ENCODE results near the gene OSBPL6. TPM values are rescaled to one million over a fixed set of nuclear protein-coding genes. Genes with fewer than 3 reads are reported as not detected.
"Not testable (repeated sequence)": the region's sequence is repeated elsewhere in the genome, so short reads cannot be mapped to it uniquely, and the experiment has no call there.

The OSBPL6 gene
- total RNA-seq, 2 experiments from 2014 or later = 2.5 to 3.3 TPM

DNA sequence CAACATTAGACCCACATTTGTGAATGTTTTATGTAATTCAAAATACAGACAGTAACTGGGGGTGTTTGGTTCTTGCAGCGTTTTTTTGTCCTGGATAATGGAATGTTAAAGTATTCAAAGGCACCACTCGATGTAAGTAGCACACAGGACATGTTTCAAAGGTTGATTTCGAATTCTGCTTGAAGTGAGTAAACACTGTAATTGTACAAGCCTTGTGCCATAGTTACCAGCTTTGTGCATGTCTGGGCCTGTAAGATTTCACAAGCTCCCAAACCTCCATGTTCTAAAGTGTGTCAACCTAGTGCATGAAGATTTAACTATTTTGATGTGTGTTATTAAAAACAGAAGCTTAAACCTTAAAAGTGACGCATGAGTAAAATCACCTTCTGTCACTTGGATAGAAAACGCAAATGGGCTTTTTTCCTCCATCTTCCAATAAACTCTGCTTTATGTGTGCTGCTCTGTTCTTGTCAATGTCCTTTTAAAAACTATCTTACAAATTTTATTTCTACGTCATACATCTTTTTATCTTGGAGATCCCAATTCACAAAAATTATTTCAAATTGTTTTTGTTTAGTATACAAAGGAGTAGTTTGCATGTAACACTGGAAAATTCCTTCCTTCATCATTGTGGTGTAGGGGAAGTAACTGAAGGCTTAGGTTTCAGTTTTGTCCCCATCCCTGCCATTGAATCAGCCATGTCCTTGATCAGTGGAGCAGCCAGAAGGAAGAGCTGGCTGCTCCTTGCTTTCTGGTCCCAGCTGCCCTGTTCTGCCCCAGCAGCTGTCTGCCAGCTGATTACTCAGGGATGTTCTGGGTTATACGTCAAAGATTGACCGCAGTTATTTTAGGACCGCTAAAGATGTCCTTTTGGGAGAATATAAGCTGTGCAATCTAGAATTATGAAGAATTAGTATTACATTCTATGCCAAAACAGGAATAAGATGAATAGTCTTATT lies 137.4 kb downstream of the OSBPL6 start:
- CTCF ChIA-PET = interaction anchor here (1.3 kb wide), 1 partner anchor 10 kb away, joined by 4 read pairs; no protein-coding TSS in a partner anchor
- Mint-ChIP-seq H3K9me3 (ENCODE audit: low read depth) (no peaks in the 10 kb centered on the region), H3K36me3 (ENCODE audit: low read depth) (no peaks in the 10 kb centered on the region), H3K27me3 (peaks cover 4% of the 10 kb centered on the region), H3K4me1 (no peaks in the 10 kb centered on the region), H3K27ac (no peak overlapping the region), H3K4me3 (no peak overlapping the region)
- intact Hi-C loops (cut with DNase I, micrococcal nuclease) = no loop called here
- POLR2A ChIA-PET = no interaction called here
- DNase-seq (no peak), ATAC-seq (no peak)

DNA sequence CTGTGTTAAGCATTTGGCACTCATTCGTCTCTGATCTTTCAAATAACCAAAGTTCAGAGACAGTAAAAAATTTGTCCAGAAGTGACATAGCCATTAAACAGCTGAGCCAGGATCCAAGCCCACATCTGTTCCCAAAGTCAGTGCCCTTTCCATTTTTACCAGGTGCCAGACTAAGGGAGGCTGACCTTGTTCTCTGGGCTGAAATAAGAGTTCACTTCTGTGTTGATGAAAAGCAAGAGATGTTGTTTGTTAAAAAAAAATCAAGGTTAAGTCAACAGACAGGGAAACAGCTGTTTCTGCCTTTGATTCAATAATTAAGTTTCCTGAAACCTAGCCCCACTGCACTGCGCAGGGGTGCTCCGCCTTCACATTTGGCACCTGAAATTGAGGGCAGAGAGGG lies 139.5 kb downstream of the OSBPL6 start:
- H3K4me3 Mint-ChIP-seq = no peak overlapping the region
- DNase-seq (no peak), ATAC-seq (no peak)
- no peaks in the 10 kb centered on the region for H3K9me3 Mint-ChIP-seq (ENCODE audit: low read depth)
- intact Hi-C loops (cut with DNase I, micrococcal nuclease) = no loop called here
- H3K36me3 Mint-ChIP-seq (ENCODE audit: low read depth) = no peaks in the 10 kb centered on the region
- H3K27me3 Mint-ChIP-seq = peaks cover 6% of the 10 kb centered on the region
- POLR2A ChIA-PET = no interaction called here
- H3K4me1 Mint-ChIP-seq = no peaks in the 10 kb centered on the region
- no peak overlapping the region for H3K27ac Mint-ChIP-seq
- CTCF ChIA-PET = no interaction called here

DNA sequence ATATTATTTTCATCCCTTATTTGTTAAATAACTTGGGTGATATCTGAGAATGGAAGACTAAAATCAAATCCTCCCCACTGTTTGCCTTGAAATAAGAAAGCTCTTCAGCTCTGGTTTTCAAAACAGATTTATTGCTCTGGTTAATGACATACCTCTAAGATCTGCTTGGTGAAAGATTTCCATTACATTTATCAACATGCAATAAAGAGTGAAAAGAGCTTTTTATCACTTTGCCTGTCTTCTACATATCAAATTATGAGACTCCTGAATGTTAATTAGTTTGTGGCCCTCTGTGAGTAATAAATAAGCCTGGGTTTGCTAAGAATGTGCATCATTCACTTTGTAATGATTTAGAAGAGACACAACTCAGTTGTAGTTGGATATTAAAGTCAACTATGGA lies 140.9 kb downstream of the OSBPL6 start:
- no peaks in the 10 kb centered on the region for H3K4me1 Mint-ChIP-seq
- POLR2A ChIA-PET = no interaction called here
- CTCF ChIA-PET = no interaction called here
- H3K36me3 Mint-ChIP-seq (ENCODE audit: low read depth) = no peaks in the 10 kb centered on the region
- H3K27ac Mint-ChIP-seq = no peak overlapping the region
- intact Hi-C loops (cut with DNase I, micrococcal nuclease) = no loop called here
- H3K4me3 Mint-ChIP-seq = no peak overlapping the region
- ATAC-seq (no peak), DNase-seq (no peak)
- no peaks in the 10 kb centered on the region for H3K9me3 Mint-ChIP-seq (ENCODE audit: low read depth)
- H3K27me3 Mint-ChIP-seq = peaks cover 10% of the 10 kb centered on the region

DNA sequence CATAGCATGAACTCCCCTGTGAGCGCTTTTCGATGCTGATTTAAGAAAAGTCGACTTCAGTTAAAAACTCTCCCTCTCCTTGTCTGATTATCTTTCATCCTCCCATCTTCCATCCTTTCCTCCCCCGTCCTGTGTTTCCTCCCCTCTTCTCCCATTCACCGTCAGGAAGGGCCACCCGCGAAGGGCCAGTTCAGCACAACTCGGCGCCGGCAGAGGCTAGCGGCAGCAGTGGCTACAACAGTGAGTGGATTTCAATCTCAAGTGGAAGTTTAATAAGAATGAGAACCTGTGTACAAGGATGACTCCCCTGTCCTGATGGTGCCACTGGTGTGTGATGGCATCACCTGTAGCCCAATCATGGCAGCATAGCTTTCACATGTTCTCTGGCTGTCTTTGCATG lies 149.8 kb downstream of the OSBPL6 start:
- no peak for DNase-seq
- CTCF ChIA-PET = no interaction called here
- POLR2A ChIA-PET = no interaction called here
- Mint-ChIP-seq H3K27me3 (peaks cover 26% of the 10 kb centered on the region), H3K4me1 (no peaks in the 10 kb centered on the region), H3K4me3 (no peak overlapping the region), H3K36me3 (ENCODE audit: low read depth) (no peaks in the 10 kb centered on the region), H3K9me3 (ENCODE audit: low read depth) (no peaks in the 10 kb centered on the region), H3K27ac (no peak overlapping the region)
- no peak for ATAC-seq
- intact Hi-C loops (cut with DNase I, micrococcal nuclease) = no loop called here

DNA sequence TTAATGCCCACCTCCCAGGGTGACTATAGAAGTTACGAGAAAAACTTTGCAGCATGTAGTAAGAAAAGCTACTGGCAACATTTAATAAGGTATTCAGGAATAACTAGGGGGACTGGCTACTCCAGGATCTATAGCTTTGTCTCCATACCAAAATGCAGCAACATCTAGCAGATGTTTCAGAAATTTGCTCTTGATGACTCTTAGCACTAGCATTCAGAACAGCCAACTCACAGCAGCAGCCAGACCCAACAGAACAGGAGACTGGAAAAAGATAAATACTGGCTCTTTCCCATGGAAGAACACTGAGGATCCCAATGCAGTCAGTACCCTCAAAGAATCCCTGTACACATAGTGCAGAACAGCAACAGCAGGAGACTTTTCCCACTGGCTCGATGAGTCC lies 151.6 kb downstream of the OSBPL6 start:
- H3K9me3 Mint-ChIP-seq (ENCODE audit: low read depth) = no peaks in the 10 kb centered on the region
- CTCF ChIA-PET = no interaction called here

DNA sequence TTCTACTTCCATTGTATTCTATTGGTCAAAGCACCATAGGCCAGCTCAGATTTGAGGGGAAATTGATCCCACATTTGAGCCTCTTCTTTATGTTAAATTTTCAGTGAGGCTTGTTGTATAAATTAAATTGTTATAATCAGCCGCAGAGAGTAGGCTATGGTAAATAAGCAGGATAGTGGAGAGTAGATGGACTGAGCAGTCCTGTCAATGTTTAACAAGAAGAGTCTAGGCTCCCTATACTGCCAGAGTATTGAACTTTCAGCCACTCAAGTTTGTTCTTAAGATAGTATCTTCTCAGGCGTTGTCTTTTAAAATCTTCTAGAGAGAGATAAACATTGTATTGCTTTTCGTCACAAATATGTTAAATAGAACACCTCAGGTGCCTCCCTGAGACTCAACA lies 155.7 kb downstream of the OSBPL6 start:
- Mint-ChIP-seq H3K27ac (no peak overlapping the region), H3K36me3 (ENCODE audit: low read depth) (no peaks in the 10 kb centered on the region), H3K4me3 (no peak overlapping the region), H3K4me1 (no peaks in the 10 kb centered on the region), H3K27me3 (peaks cover 26% of the 10 kb centered on the region), H3K9me3 (ENCODE audit: low read depth) (peaks cover 5% of the 10 kb centered on the region)
- intact Hi-C loops (cut with DNase I, micrococcal nuclease) = no loop called here
- ChIA-PET CTCF (no interaction called here), POLR2A (no interaction called here)
- ATAC-seq (no peak), DNase-seq (no peak)

More for the DNA sequence above, 151.6 kb downstream of the OSBPL6 start:
- Mint-ChIP-seq H3K36me3 (ENCODE audit: low read depth) (no peaks in the 10 kb centered on the region), H3K27me3 (peaks cover 27% of the 10 kb centered on the region), H3K4me3 (no peak overlapping the region), H3K27ac (no peak overlapping the region), H3K4me1 (no peaks in the 10 kb centered on the region)
- POLR2A ChIA-PET = no interaction called here
- ATAC-seq (no peak), DNase-seq (no peak)
- intact Hi-C loops (cut with DNase I, micrococcal nuclease) = no loop called here

DNA sequence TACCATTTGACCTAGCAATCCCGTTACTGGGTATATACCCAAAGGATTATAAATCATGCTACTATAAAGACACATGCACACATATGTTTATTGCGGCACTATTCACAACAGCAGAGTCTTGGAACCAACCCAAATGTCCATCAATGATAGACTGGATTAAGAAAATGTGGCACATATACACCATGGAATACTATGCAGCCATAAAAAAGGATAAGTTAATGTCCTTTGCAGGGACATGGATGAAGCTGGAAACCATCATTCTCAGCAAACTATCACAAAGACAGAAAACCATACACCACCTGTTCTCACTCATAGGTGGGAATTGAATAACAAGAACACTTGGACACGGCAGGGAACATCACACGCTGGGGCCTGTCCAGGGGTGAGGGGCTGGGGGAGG lies 163.4 kb downstream of the OSBPL6 start:
- DNase-seq; CTCF ChIA-PET; H3K4me3 Mint-ChIP-seq; H3K27ac Mint-ChIP-seq; H3K36me3 Mint-ChIP-seq (ENCODE audit: low read depth); ATAC-seq; H3K4me1 Mint-ChIP-seq; POLR2A ChIA-PET; intact Hi-C loops (cut with DNase I, micrococcal nuclease): not testable (repeated sequence)
- Mint-ChIP-seq H3K27me3 (peaks cover 22% of the 10 kb centered on the region), H3K9me3 (ENCODE audit: low read depth) (peaks cover 14% of the 10 kb centered on the region)

DNA sequence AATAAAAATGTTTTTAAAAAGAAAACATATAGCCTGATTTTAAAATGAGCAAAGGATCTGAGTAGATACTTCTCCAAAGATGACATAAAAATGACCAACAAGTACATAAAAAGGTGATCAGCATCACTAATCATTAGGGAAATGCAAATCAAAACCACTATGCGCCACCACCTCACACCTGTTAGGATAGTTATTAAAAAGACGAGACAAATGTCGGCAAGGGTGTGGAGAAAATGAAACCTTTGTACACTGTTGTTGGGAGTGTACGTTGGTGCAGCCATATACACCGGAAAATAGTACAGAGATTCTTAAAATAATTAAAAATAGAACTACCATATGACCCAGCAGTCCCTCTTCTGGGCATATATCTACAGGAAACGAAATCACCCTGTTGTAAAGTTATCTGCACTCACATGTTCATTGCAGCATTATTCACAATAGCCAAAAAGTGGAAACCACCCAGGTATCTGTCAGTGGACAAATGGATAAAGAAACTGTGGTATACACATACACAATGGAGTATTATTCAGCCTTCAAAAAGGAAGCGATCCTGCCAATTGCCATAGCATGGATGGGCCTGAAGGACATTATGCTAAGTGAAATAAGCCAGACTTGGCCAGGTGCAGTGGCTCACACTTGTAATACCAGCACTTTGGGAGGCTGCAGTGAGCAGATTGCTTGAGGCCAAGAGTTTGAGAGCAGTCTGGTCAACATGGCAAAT lies 165.0 kb downstream of the OSBPL6 start:
- Mint-ChIP-seq H3K4me1 (no peaks in the 10 kb centered on the region), H3K27me3 (peaks cover 14% of the 10 kb centered on the region), H3K9me3 (ENCODE audit: low read depth) (peaks cover 9% of the 10 kb centered on the region), H3K27ac (no peak overlapping the region), H3K4me3 (no peak overlapping the region), H3K36me3 (ENCODE audit: low read depth) (no peaks in the 10 kb centered on the region)
- intact Hi-C loops (cut with DNase I, micrococcal nuclease) = no loop called here
- ChIA-PET CTCF (interaction anchor here (1.3 kb wide), 1 partner anchor 8 kb away, joined by 3 read pairs; no protein-coding TSS in a partner anchor), POLR2A (no interaction called here)
- DNase-seq (no peak), ATAC-seq (no peak)

DNA sequence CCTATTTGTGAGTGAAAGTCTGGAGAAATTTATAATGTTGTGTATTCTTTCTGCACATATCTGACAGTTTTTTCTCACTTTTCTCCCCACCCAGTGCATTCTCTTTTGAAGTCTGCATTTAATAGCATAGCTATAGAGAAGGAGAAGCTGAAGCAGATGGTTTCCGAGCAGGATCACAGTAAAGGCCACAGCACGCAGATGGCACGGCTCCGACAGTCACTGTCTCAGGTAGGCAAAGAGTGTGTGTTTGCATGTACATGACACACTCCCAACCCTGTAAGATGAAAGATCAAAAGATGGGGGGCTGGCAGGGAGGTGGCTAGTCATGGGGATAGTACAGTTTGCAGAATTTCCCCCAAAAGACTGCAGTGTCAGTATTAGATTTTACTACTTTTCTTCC lies 167.3 kb downstream of the OSBPL6 start:
- Mint-ChIP-seq H3K36me3 (ENCODE audit: low read depth) (no peaks in the 10 kb centered on the region), H3K9me3 (ENCODE audit: low read depth) (peaks cover 7% of the 10 kb centered on the region), H3K27ac (no peak overlapping the region), H3K27me3 (peaks cover 4% of the 10 kb centered on the region), H3K4me3 (no peak overlapping the region), H3K4me1 (no peaks in the 10 kb centered on the region)
- POLR2A ChIA-PET = no interaction called here
- CTCF ChIA-PET = no interaction called here
- ATAC-seq = no peak
- intact Hi-C loops (cut with DNase I, micrococcal nuclease) = no loop called here
- DNase-seq = no peak

DNA sequence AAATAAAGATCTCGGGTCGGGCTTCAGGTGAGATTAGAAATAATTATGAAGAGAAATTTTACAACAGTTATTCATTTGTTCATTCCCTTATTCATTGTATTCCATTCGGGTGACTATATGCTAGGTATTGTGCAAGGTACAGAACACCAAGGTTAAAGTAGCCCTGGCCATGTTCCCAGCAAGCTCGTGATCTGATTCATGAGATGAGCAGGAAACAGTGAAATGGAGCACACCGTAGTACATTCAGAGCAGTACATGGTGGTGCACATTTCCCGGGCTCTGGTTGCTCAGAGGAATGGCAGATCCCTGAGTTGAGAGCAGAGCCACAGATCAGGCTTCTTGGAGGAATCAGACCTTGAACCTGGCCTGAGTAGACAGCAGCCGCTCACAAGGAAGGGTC lies 168.9 kb downstream of the OSBPL6 start:
- no peak overlapping the region for H3K4me3 Mint-ChIP-seq
- no peaks in the 10 kb centered on the region for H3K36me3 Mint-ChIP-seq (ENCODE audit: low read depth)
- ATAC-seq (no peak), DNase-seq (no peak)
- intact Hi-C loops (cut with DNase I, micrococcal nuclease) = no loop called here
- no peaks in the 10 kb centered on the region for H3K27me3 Mint-ChIP-seq
- ChIA-PET CTCF (no interaction called here), POLR2A (no interaction called here)
- H3K27ac Mint-ChIP-seq = no peak overlapping the region
- no peaks in the 10 kb centered on the region for H3K9me3 Mint-ChIP-seq (ENCODE audit: low read depth)
- no peaks in the 10 kb centered on the region for H3K4me1 Mint-ChIP-seq

DNA sequence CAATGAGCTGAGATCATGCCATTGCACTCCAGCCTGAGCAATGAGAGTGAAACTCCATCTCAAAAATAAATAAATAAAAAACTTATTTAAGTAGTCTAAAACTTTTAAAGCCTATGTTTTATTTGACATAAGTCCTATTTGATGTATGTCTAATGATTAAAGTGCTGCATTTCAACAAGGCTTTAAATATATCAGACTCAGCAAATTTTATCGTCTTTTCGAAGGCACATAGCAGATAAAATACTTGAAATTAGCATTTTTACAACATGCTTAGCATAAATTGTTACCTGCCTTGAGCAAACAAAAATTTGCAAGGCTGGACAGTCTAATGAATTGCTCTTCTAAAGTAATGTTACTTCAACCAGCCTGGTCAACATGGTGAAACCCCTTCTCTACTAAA lies 170.8 kb downstream of the OSBPL6 start:
- ChIA-PET CTCF (interaction anchor here (1.5 kb wide), 1 partner anchor 9 kb away, joined by 4 read pairs; no protein-coding TSS in a partner anchor), POLR2A (no interaction called here)
- no peak for ATAC-seq
- H3K9me3 Mint-ChIP-seq (ENCODE audit: low read depth) = no peaks in the 10 kb centered on the region
- intact Hi-C loops (cut with DNase I, micrococcal nuclease) = no loop called here
- no peak overlapping the region for H3K27ac Mint-ChIP-seq
- H3K4me3 Mint-ChIP-seq = no peak overlapping the region
- DNase-seq = no peak
- H3K36me3 Mint-ChIP-seq (ENCODE audit: low read depth) = no peaks in the 10 kb centered on the region
- no peaks in the 10 kb centered on the region for H3K27me3 Mint-ChIP-seq
- no peaks in the 10 kb centered on the region for H3K4me1 Mint-ChIP-seq

DNA sequence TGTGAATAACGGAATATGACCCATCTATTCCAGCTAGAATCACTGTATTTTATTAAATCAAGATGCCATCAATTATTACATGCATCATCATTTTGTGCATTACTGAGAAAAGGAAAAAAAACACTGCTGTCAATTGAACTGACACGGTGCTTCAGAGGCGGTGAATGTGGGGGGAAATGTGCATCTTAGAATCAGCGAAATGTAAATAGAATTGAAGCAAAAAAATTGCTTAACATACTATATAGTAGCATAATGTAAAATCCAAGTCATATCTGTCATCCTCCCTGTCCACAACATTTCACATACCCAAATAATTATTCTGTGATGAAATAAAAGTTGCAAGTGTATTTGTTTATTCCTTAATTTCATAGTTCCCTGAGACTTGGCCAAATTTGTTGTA lies 172.1 kb downstream of the OSBPL6 start:
- ATAC-seq (no peak), DNase-seq (no peak)
- Mint-ChIP-seq H3K4me3 (no peak overlapping the region), H3K27ac (no peak overlapping the region), H3K36me3 (ENCODE audit: low read depth) (no peaks in the 10 kb centered on the region), H3K9me3 (ENCODE audit: low read depth) (no peaks in the 10 kb centered on the region), H3K27me3 (no peaks in the 10 kb centered on the region), H3K4me1 (no peaks in the 10 kb centered on the region)
- ChIA-PET POLR2A (no interaction called here), CTCF (interaction anchor here (1.6 to 1.7 kb wide), 2 partner anchors 29 to 48 kb away, joined by 4 to 7 read pairs; no protein-coding TSS in a partner anchor)
- intact Hi-C loops (cut with DNase I, micrococcal nuclease) = no loop called here
